ENCODE data around the gene HEXIM1. TPM values are rescaled to one million over a fixed set of nuclear protein-coding genes. Genes with fewer than 3 reads are reported as not detected.

HEXIM1 gene, protein sequence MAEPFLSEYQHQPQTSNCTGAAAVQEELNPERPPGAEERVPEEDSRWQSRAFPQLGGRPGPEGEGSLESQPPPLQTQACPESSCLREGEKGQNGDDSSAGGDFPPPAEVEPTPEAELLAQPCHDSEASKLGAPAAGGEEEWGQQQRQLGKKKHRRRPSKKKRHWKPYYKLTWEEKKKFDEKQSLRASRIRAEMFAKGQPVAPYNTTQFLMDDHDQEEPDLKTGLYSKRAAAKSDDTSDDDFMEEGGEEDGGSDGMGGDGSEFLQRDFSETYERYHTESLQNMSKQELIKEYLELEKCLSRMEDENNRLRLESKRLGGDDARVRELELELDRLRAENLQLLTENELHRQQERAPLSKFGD
- 12.2 and 13.1 TPM in 2 replicates for total RNA-seq

DNA sequence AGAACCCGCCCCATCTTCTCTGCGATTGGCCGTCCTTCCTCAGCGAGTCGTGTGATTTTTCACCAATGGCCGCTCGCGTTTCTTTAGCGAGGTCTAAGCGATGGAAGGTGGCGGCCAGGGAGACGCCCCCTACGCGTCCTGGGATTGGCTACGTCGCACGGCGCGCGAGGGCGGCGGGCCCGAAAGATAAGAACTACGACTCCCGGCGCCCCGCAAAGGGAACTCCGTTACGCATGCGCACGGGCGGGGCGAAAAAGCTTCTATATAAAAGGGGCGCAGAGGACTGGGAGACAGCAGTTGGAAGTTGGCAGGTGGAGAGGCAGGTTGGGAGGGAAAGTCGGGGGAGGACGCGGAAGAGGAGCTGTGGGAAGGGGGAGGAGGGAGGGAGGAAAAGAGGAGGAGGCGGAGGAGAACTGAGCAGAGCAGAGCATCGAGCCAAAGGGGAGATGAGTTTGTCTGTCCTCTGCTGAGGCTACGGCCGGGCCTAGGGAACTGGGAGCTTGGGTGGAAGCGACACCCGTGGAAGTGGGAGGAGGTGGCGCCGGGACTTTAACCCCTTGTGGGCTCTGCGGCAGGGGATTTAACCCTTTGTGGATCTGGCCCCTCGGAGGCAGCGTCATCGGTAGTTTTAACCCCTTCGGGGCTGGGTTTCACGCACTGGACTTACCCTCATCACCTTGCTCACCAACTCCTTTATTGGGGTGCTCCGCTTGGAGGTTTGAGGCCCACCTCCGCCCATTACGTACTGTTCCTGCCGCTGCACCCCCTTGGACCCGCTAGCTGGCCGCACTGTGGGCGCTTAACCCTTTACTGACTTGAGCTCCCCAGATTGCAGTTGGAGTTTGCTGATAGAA, at the start of gene HEXIM1:
HEXIM1 (plus strand) TSS at position 293 of the 854 bp plus-strand sequence. CDS start 716 bp downstream, outside the sequence.

DNA sequence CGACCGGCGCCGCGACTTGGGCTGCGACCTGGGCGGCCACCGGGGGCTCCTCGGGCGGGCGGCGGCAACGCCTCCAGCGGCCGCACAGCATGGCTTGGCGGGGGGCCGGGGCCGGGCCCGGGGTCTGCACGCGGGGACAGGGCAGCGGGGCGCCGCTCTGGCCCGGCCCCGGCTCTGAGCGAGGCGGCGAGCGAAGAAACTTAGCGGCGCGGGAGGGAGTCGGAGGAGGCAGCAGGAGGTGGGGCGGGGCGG, 16.0 kb upstream of the HEXIM1 start, which contains the start of gene PLCD3:
PLCD3 (minus strand) TSS at position 196 of the 252 bp plus-strand sequence; CDS start at position 91, 105 bp downstream.

DNA sequence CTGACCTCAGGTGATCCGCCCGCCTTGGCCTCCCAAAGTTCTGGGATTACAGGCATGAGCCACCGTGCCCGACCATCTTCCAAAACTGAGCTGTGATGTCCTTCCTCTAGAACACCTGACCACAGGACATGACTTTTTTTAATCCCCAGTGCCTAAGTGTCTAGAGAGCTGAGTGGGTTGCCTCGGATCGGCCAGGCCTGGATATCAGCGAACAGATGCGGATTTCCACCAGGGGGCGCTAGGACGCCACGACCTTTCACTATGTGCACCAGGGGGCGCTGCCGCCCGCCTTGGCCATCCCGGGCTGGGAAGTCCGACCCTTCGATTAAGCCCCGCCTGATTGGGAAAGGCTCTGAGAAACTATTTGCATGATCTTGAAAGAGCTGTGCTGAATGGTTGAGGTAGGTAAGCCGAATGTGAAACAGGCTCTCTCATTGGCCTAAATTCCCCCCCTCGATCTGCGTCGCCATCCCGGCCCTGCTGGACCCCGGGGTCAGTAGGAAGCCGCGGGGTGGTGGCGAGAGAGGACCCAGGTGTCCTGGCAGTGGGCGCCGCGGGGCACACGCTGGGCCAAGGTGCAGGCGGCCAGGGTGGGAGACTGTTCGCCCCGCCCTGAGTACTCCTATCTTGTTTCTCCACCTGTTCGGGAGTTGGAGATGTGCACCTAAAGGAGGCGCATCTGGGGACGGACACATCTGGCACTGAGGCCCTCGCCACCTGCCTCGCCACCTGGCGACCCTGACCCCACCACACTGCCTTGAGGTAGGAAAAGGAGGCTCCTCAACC, 12.9 kb upstream of the HEXIM1 start, which contains the start of gene ACBD4:
ACBD4 (plus strand) TSS at position 496 of the 786 bp plus-strand sequence. CDS start 458 bp downstream, outside the sequence.

DNA sequence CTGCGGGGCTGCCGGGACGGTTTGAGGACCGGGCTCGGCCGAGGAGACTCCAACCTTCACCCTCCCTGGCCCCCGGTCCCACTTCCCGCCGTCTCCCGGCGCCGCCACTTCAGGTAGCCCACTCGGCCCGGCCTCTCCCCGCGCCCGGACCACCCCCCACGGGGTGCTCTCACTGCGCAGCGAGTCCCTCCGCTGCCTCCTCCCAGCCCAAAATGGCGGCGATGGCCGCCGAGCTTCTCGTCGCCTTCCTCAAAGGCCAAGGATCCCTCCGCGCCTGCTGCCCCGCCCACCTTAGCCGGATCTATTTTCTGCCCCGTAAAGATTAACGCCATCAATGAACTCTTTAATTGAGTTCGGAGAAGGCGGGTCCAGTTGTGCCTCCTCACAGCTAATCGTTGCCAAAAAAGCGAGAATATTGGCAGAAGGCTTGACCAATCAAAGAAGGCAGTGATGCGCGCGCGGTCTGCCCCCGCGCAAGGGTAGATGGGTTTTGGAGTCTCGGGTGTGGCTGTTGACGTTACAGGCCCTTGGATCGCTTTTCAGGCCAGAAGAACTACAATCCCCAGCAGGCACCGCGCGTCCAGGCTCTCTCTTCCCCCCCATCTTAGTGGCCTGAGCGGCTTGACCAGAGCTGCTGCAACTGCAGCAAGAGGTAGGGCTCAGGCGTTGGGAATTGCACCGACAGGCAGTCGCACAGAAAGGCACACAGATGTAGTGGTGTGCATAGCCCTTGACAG, 13.2 kb downstream of the HEXIM1 start, which contains the start of gene HEXIM2:
HEXIM2 (plus strand) TSS at position 588 of the 737 bp plus-strand sequence. CDS start 919 bp downstream, outside the sequence.

Small RNA genes lying within 50 kb of the gene (small RNA-seq; reads per million reads assigned to genes)
- gene MIR6784 (ENCODE audit: low replicate concordance), result not detected

Other genes with a start within 250 kb of the HEXIM1 start
- 135 and 147 TPM in 2 replicates for gene EFTUD2, start 249.0 kb upstream of the HEXIM1 start, total RNA-seq
- 0.57 and 1.1 TPM in 2 replicates for gene GFAP, start 233.0 kb upstream of the HEXIM1 start, total RNA-seq
- gene KIF18B, start 200.7 kb upstream of the HEXIM1 start, total RNA-seq, result 1.3 and 19.8 TPM in 2 replicates
- 0.29 TPM in 1 of 2 replicates, not detected in the other for gene C1QL1, start 180.2 kb upstream of the HEXIM1 start, total RNA-seq
- gene DCAKD, start 96.8 kb upstream of the HEXIM1 start, total RNA-seq, result 43.8 and 60.7 TPM in 2 replicates
- 96.7 and 154 TPM in 2 replicates for gene NMT1, start 87.2 kb upstream of the HEXIM1 start, total RNA-seq
- 47.0 and 114 TPM in 2 replicates for gene PLCD3, start 16.0 kb upstream of the HEXIM1 start, total RNA-seq
- 2.9 and 7.4 TPM in 2 replicates for gene ACBD4, start 12.8 kb upstream of the HEXIM1 start, total RNA-seq
- 4.2 and 9.8 TPM in 2 replicates for gene HEXIM2, start 13.4 kb downstream of the HEXIM1 start, total RNA-seq
- gene FMNL1, start 73.4 kb downstream of the HEXIM1 start, total RNA-seq, result 15.6 and 45.3 TPM in 2 replicates
- not detected in 2 replicates for gene SPATA32, start 113.6 kb downstream of the HEXIM1 start, total RNA-seq
- gene MAP3K14, start 168.5 kb downstream of the HEXIM1 start, total RNA-seq, result 2.2 and 3.0 TPM in 2 replicates